ENCODE data around the gene RNU6-9. TPM values are rescaled to one million over a fixed set of nuclear protein-coding genes. Genes with fewer than 3 reads are reported as not detected.

RNU6-9 gene
- total RNA-seq, 1 donor, result not detected

GRCh38 chr19:881385-882071 lies 11.8 kb upstream of the RNU6-9 start:
- Histone ChIP-seq H3K79me2 (ENCODE audit: insufficient read depth, low read length) (no peaks in the 10 kb centered on the region), H4K20me1 (ENCODE audit: insufficient read depth, low read length) (no peaks in the 10 kb centered on the region), H3K27me3 (ENCODE audit: insufficient read depth, low read length) (no peaks in the 10 kb centered on the region), H3K4me2 (ENCODE audit: insufficient read depth, low read length) (no peak overlapping the region), H3K36me3 (ENCODE audit: insufficient read depth, low read length) (peaks cover 33% of the 10 kb centered on the region), H3K4me3 (ENCODE audit: insufficient read depth, low read length) (no peak overlapping the region), H3K9me3 (ENCODE audit: low read depth, low read length) (no peaks in the 10 kb centered on the region), H2AFZ (ENCODE audit: low read length) (no peak overlapping the region), H3K27ac (ENCODE audit: low read depth, low read length) (no peak overlapping the region), H3K4me1 (ENCODE audit: insufficient read depth, low read length) (no peaks in the 10 kb centered on the region)
- no peak for TF ChIP-seq CTCF (IDR thresholded peaks at IDR 0.05; ENCODE audit: extremely low read depth, low read depth, low read length)
- DNase-seq (ENCODE audit: insufficient read length, low spot score, missing footprints), result no peak

GRCh38 chr19:882871-883497 lies 10.3 kb upstream of the RNU6-9 start:
- DNase-seq (ENCODE audit: insufficient read length, low spot score, missing footprints), result no peak
- Histone ChIP-seq H3K4me3 (ENCODE audit: insufficient read depth, low read length) (no peak overlapping the region), H3K4me1 (ENCODE audit: insufficient read depth, low read length) (no peaks in the 10 kb centered on the region), H3K27ac (ENCODE audit: low read depth, low read length) (no peak overlapping the region), H3K27me3 (ENCODE audit: insufficient read depth, low read length) (no peaks in the 10 kb centered on the region), H3K79me2 (ENCODE audit: insufficient read depth, low read length) (no peaks in the 10 kb centered on the region), H2AFZ (ENCODE audit: low read length) (no peak overlapping the region), H3K36me3 (ENCODE audit: insufficient read depth, low read length) (peaks cover 36% of the 10 kb centered on the region), H4K20me1 (ENCODE audit: insufficient read depth, low read length) (no peaks in the 10 kb centered on the region), H3K4me2 (ENCODE audit: insufficient read depth, low read length) (no peak overlapping the region), H3K9me3 (ENCODE audit: low read depth, low read length) (no peaks in the 10 kb centered on the region)
- TF ChIP-seq CTCF (IDR thresholded peaks at IDR 0.05; ENCODE audit: extremely low read depth, low read depth, low read length), result no peak

- H3K36me3 ChIP-seq (ENCODE audit: insufficient read depth, low read length), result peaks cover 40% of the 10 kb centered on the region
- no peaks in the 10 kb centered on the region for H3K9me3 ChIP-seq (ENCODE audit: low read depth, low read length)
- no peak overlapping the region for H3K4me2 ChIP-seq (ENCODE audit: insufficient read depth, low read length)
- no peaks in the 10 kb centered on the region for H3K79me2 ChIP-seq (ENCODE audit: insufficient read depth, low read length)
- H3K4me1 ChIP-seq (ENCODE audit: insufficient read depth, low read length), result no peaks in the 10 kb centered on the region
- H2AFZ ChIP-seq (ENCODE audit: low read length), result no peak overlapping the region
- H3K27me3 ChIP-seq (ENCODE audit: insufficient read depth, low read length), result no peaks in the 10 kb centered on the region
- no peak overlapping the region for H3K27ac ChIP-seq (ENCODE audit: low read depth, low read length)
- TF ChIP-seq CTCF (IDR thresholded peaks at IDR 0.05; ENCODE audit: extremely low read depth, low read depth, low read length), result no peak
- H3K4me3 ChIP-seq (ENCODE audit: insufficient read depth, low read length), result no peak overlapping the region
- no peak for DNase-seq (ENCODE audit: insufficient read length, low spot score, missing footprints)
- H4K20me1 ChIP-seq (ENCODE audit: insufficient read depth, low read length), result no peaks in the 10 kb centered on the region
These were observed 9.5 kb upstream of the RNU6-9 start for GRCh38 chr19:883661-884211.

Data from osteoblast (primary cell).